M059J (cell line): ENCODE measurements around the gene SHC2. TPM values are rescaled to one million over a fixed set of nuclear protein-coding genes. Genes with fewer than 3 reads are reported as not detected.
"Not testable (repeated sequence)": the region's sequence is repeated elsewhere in the genome, so short reads cannot be mapped to it uniquely, and the experiment has no call there.

Experiments
- DNase-seq: peaks from one replicate; pipeline ENCODE4 v3.0.0-alpha.2; 2012; ENCODE audit warnings: low read depth
- total RNA-seq: library from RNA; depleted of rRNA; stranded (reverse); fragments of >200 nt; shearing (Covaris generic); gene quantifications from 2 replicates; pipeline ENCODE4 v1.2.3, GENCODE V29; 2014

The SHC2 gene
- total RNA-seq, 1 experiment from 2014 or later = 0.05 TPM

DNA sequence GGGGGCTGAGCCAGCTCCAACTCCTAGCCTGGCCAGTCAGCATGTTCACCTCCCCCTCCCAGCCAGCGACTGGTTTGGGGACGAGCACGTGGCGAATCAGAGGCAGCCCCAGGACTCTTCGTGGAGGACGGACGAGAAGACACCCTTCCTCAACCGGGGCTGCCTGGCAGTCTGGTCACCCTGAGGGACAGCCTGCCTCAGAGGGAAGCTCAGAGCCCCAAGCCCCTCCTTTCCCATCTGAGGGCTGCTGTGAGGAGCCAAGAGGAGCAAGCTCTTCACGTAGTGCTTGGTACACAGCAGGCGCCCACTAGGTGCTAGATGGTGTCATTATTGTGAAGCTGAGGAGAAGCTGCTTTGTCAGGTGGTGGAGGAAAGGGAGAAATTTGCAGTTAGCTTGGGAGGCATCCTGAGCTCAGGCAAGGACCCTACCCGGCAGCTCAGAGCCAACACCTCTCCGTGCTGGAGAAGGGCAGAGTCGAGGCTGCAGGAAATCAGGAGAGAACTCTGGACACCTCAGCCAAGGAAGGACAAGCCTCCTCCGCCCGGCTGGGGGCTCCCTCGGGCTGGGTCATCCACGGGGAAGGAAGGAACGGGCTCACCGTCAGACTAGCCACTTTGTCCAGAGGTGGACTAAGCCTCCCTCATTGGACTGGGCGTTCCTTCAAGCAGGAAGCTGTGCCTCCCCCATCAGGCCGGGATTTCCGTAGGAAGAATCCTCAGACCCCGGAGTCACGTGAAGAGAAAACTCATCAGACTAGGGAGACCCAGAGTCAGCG lies 37.0 kb downstream of the SHC2 start:
- no peak for DNase-seq

DNA sequence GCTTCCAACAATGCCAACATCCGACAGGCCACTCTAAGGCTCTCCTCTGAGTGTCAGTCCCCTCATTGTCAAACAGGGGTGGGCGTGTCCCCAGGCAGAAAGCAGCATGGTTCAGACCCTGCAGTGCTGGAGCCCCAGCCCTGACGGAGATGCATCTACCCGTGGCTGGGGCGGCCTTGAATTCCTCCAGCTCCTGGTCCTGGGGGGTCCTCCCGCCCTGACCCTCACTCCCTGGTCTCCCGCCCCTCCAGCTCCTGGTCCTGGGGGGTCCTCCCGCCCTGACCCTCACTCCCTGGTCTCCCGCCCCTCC lies 38.0 kb downstream of the SHC2 start:
- DNase-seq = not testable (repeated sequence)

DNA sequence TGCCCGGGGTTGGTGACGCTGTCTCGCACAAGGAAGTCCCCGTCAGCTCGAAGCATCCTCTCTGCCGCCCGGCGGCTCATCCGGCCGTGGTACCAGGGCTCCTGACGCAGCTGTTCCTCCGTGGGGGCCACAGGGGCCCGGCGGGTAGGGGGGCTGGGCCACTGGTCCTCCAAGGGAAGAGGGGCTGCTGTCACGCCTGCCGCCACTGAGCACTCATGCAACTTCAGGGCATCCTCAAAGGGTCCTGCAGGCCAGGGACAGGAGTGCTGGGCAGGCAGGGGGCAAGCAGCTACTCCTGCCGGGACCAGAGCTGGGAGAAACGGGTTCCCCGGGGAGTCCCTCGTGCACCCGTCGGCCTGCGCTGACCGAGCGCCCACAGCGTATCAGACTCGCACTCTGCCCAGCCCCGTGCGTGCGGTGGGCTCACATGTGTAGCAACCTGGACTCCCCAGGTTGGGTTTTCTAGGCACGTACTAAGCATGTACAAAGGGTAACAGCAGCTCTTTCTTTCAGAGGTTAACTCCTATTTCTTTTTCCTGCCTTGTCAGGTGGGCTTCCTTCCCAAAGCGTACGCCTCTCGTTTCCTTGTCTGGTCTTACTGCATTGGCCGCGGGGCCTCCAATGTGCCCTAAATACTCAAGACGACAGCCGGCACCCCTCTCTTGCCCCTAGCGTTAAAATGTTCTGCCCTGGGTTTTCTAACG lies 38.5 kb downstream of the SHC2 start:
- DNase-seq = no peak

DNA sequence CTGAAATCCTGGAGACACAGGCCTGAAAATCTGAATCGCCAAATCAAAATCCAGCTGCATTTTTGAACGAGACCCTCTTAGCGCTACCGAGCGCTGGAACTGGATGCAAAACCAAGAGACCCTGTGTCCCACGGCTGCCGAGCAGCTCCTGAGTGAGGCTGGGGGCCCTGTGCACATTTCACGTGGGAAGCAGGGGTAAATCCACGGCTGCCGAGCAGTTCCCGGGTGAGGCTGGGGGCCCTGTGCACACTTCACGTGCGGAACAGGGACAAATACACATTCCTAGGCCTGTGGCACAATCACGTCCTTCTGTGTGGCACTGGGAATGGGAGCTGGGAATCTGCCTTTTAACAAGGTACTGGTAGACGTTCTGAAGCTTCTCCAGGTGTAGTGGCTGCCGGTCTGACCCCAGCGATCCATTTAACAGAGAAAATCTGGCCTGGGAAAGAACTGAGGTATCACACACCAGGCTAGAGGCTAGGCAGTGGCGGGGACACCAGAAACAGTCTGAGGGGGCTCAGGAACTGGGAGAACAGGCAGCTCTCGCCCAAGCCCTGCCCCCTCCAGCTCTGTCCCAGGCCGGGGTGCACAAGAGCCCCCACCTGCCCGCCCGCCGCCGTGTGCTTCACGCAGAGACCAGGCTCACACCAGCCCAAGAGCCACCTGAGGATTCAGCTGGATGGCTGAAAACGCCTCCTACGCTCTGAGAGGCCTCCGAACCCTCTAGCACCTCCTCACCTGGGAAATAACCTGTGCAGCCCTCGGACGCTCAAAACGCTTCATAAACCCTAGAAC lies 40.9 kb downstream of the SHC2 start:
- no peak for DNase-seq

DNA sequence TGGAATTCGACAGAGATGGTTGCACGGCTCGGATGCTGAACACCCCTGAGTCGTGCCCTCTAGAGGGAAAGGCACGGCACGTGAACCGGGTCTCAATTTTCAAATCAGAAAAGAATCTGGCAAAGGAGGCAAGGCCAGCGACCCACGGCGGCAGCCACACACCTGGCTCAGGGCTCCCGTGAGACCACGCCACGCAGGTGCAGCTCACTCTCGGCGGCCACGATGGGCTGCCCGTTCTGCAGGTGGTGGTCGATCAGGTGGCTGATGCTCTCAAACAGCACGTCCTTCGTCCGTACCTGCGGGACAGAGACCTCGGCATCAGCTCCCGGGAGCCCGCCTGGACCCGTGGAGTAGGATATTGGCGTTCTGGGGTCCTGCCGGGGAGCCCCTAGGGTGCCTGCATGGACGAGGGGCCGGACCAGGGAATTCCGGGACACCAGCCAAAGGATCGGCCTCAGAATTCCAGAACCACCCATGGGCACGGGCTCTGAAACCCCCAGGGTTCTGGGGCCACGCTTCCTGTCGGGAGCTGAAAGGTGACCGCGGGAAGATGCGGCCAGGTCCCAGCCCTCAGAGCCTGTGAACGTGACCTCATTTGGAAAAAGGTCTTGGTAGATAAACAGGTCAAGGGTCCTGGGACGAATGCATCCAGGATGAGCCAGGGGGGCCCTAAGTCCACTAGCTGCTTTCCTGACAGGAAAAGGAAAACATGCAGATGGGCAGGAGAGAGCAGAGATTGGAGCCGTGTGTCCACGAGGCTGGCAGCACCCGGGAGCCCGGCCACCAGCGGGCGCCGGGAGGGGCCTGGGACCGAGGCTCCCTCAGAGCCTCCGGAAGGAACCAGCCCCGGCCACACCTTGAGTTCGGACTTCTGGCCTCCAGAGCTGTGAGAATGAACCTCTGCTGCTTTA lies 41.8 kb downstream of the SHC2 start:
- DNase-seq = no peak

DNA sequence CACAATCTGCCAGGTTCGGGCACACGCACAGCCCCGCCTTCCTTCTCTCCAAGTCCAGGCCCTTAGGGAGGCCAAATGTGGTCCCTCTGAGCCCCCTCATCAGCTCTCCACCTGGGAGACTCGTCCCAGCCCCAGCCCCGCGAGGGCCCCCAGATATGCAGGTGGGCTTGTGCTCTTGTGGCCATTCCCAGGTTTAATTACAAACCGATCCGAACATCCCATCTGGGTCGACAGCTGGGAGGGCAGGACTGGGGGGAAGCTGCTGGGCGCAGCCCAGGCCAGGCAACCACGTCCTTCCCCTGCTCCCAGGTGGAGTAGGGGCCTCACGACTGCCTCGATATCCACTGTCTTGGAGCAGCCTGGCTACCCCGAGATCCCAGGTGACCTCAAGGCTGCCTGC lies 44.4 kb downstream of the SHC2 start:
- no peak for DNase-seq

DNA sequence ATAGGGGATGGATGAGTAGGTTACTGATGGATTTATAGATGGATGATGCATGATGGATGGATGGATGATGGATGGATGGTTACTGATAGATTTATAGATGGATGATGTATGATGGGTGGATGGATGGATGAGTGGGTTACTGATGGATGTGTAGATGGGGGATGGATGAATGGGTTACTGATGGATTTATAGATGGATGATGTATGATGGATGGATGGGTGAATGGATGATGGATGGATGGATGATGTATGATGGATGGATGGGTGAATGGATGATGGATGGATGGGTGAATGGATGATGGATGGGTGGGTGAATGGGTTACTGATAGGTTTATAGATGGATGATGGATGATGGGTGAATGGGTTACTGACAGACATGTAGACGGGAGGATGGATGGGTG lies 45.5 kb downstream of the SHC2 start:
- no peak for DNase-seq

DNA sequence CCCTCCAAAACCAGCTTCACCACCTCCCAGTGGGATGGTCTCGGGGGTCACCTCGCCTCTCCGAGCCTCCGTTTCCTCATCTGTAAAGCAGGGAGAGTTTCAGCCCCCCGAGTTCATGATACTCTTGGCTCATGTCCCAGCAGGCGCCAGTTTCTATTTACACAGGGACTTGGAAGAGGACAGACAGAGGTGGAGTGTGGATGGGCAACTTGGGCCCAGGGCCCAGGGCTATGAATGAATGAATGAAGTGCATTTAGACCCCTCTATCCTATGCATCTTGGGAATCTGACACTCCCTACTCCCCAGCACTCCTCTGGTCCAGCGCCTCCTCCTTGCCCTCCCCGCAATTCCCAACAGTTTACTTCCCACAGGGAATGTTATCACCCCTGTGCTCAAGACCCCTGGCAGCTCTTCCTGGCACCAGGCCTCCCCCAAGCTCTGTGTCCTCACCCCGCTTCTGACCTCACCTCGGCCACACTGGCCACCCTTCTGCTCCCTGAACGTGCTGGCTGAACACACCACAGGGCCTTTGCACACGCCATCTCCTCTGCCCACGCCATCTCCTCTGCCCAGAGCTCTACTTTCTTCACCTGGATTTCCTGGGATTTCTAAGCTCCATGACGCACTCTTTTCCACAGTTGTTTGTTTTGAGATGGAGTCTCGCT lies 46.9 kb downstream of the SHC2 start:
- no peak for DNase-seq

DNA sequence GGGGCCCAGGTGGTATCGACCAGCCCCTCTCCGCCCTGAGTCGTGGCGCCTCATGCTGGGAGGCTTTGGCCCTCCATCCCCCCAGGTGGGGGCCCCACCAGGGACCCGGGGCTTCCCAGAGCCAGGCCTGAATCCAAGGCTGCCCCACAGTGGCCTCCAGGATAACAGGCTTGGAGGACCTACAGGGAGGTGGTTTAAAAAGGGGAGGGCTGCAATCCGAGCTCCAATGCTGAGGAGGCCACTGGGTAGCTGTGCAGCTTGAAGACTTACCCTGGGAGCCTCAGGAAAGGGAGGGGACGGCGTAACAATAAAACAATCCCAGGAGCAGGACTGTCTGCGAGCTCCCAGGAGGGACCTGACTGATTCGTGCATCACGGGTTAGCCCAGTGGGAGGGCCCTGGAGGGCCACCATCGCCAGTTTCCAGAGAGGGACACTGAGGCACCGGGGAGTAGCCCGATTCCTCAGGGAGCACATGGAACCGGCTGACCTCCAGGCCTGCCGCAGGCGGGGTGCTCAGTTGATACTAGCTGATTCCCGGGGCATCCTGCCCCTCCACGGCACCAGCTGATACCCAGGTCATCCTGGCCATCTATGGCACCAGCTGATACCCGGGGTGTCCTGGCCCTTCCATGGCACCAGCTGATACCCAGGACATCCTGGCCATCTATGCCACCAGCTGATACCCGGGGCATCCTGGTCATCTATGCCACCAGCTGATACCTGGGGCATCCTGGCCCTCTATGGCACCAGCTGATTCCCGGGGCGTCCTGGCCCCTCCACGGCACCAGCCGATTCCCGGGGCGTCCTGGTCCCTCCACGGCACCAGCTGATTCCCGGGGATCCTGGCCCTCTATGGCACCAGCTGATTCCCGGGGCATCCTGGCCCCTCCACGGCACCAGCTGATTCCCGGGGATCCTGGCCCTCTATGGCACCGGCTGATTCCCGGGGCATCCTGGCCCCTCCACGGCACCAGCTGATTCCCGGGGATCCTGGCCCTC lies 48.2 kb downstream of the SHC2 start:
- no peak for DNase-seq

DNA sequence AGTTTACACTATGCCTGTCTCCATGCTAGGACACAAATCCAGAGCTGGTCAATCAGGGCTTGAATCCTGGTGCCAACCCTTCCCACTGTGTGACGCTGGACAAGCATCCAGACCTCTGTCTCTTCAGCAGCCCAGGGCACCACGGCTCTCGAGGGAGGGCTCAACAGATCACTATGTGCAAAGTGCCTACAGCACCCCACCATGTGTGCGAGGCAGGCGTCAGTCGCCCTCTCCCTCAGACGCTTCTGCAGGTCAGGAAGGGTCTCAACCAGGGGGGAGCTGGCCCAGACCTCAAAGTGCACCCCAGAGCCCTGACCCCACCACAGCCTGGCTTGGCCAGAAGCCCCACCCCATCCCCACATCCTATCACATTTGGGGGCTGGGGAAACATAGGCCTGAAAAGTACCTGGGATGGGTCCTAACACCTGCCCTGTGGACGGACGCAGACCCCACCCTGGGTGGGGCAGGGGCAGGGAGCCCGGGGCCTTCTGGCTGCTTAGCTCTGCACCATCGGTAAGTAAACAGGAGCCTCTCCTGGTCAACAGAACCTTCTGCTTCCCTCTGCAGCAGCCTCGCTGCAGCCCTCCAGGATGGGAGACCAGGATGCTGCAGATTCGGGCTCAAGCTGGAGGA lies 49.0 kb downstream of the SHC2 start:
- DNase-seq = no peak

DNA sequence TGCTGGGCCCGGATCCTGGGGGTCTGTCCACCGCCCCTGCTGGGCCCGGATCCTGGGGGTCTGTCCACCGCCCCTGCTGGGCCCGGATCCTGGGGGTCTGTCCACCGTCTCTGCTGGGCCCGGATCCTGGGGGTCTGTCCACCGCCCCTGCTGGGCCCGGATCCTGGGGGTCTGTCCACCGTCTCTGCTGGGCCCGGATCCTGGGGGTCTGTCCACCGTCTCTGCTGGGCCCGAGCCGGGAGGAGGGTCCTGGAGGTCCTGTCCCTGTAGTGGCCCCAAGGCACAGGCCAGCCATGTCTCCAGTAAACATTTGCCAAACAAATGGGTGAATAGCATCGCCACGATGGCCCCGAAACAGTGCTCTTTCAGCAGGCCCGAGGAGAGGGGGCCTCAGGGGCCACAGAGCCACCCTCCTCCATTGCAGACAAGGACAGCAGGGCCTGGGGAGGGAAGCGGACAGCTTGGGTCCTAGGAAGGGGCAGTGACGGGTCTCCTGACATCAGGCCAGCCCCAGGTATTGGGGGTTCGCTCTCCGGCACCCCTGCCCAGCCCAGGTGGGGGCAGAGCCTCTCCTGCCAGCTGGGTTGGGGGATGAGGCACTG lies 49.6 kb downstream of the SHC2 start:
- DNase-seq = not testable (repeated sequence)

DNA sequence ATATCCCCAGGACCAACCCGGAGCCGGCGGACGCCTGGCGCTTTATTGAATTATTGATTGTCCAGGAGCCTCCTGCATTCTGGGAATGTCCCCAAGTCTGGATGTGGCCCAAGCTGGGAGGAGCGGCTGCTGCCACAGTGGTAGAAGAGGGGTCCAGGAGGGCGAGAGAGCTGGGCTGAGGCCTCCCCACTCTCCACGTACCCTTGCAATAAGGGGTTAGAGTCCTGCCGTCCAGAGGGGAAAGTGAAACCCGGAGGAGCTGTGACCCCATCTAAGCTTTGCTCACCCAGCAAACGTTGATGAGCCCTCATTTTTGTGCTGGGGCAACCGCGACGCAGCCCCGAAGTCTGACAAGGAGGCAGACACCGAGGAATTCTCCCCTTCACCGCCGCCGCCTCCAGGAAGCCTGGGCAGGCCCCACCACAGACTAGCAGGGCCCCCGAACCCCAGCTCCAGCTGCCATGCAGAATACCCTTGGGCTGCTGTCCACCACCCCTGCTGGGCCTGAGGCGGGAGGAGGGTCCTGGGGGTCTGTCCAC lies 50.5 kb downstream of the SHC2 start:
- DNase-seq = no peak

DNA sequence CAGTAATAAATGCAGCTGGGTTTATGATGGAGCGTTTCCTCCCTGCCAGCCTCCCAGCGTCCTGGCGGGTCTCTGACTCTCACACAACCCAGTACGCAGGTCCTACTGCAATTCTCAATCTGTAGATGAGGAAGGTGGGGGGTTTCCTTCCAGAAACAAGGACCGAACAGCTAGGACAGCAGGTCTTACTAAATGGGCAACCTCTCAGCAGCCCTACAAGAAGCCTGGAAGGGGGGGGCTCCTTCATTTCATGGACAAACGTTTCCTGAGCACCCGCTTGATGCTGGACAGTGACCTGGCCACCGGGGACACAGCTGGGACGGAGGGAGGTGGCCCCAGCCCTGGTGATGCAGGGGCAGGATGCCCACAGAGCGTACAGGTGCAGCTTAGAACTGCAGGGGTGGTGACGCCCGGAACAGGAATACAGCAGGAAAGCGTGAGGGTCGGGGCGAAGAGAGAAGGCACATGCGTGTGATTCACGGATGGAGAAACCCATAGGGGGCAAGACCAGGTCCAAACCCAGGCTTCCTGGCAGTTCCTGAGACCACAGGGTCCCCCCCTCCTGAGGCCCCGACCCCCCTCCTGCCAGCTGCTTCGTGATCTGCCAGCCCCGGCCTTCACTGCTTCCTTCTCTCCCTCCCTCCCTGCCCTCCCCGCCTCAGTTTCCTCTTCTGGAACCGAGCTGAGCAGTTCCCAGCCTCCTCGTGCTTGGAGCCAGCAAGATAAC lies 51.2 kb downstream of the SHC2 start:
- no peak for DNase-seq

DNA sequence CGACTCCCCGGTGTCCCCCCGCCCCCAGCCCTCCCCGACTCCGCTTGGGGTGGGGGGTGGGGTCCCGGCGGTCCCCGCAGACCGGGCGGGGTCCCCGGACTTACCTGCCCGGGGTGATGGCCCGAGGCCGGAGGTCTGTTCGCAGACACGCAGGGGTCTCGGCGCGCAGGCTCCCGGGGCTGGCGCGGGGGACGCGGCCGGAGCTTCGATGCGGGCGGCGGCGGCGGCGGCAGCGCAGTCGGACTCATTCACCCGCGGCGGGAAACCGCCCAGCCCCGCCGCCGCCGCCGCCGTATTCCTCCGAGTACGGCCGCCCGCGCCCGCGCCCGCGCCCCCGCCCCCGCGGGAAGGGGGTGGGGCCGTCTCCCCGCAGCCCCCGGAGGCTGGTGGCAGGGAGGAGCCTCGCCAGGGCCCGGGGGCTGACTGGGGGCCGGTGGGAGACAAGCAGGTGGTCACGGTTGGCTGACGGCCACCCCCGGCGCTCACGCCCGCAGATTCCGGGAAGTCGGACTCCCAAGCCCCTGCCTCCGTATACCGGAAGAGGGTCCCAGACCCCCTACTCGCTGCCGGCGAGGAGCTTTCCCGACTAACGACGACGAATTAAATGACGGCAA lies 51.8 kb downstream of the SHC2 start, which contains the start of gene C2CD4C:
Gene C2CD4C (minus strand): TSS at position 246 of the 614 bp plus-strand sequence. CDS start 786 bp downstream, outside the sequence.
- DNase-seq = no peak

DNA sequence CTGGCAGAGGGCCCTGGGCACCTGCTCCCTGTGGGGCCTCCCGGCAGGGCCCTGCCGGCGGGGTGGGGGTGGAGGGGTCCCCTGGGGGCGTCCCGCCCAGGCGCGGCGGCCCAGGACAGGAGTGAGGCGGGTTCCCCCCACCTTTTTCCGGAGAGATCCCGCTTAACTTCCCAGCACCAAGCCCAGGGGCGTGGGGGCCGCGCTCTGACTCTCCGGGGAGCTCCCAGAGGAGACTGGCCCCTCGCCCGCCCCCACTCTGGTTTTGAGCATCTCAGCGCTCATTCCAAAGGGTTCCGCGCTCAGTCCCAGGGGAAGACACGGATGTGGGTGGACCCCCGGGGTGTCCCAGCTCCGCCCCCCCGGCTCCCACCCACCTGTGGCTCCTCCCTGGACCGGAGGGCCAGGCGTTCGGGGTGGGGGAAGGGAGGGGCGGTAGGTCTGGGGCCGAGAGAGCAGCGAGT lies 52.4 kb downstream of the SHC2 start:
- no peak for DNase-seq

DNA sequence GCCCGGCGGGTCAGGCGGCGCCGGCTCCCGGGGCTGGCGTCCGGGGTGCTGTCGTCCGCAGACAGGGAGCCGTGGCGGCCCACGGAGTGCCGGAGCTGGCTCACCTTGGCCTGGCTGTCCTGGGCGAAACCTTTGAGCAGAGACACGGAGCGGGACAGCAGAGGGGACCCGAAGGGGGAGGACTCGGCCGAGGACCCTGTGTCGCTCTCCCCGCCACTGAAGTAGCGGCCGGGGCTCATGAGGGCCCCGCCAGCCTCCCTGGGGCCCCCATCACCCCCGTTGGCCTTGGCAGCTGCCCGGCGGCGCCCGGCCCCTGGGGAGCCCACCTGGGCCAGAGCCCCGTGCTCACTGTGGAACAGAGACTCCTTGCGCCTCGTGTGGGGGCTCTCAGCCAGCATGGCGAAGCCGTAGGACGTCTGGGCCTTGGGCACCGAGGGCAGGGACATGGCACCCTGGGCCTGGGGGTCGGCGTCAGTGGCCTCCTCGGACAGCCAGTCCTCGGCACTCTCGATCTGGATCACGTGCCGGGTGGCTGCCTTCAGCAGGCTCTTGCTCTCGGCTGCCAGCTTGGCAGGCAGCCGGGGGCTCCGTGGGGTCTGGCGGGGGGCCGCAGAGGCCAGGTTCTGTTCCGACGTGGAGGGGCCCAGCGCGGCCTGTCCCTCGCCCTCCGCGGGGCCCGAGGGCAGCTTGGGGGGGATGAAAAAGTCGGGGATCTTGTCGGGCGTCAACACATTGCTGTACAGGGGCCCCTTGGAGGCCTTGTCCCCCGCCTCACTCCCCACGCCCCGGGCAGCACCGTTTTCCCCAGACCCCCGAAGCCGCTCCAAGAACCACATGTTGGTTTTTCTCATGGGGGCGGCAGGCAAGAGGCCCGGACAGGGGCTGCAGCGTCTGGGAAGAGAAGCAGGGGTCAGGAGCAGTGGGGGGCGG lies 53.1 kb downstream of the SHC2 start:
- DNase-seq = no peak
